ENCODE data around the gene FLT3LG.

- TF ChIP-seq CTCF (conservative IDR thresholded peaks at IDR 0.05; ENCODE audit: low read depth in 2 of 2) (no peak), POLR2AphosphoS5 (IDR thresholded peaks at IDR 0.05; ENCODE audit: low read depth) (no peak), EZH2phosphoT487 (IDR thresholded peaks at IDR 0.05; ENCODE audit: unreplicated experiment) (no peak), EZH2 (IDR thresholded peaks at IDR 0.05; ENCODE audit: low read depth, unreplicated experiment) (no peak), JUNB (IDR thresholded peaks at IDR 0.05; ENCODE audit: unreplicated experiment) (no peak), STAT1 (IDR thresholded peaks at IDR 0.05; ENCODE audit: unreplicated experiment) (no peak), REST (IDR thresholded peaks at IDR 0.05; ENCODE audit: unreplicated experiment) (no peak), CREB1 (CRISPR knock-in tag; IDR thresholded peaks at IDR 0.05; ENCODE audit: low read depth) (no peak)
Measured at GRCh38 chr19:49468746-49469447, 5.1 kb upstream of the FLT3LG start.
